ENCODE data around the gene PSMC5.

GRCh38 chr17:63831505-63831904, 4.3 kb downstream of the PSMC5 start:
- no peak for TF ChIP-seq CTCF (IDR thresholded peaks at IDR 0.05; ENCODE audit: extremely low read depth in 1 of 2, insufficient read depth in 1 of 2, low read depth in 1 of 2, low read length in 2 of 2)
- no peak for TF ChIP-seq POLR2A (IDR thresholded peaks at IDR 0.05; ENCODE audit: low read depth, low read length)
- TF ChIP-seq MAX (IDR thresholded peaks at IDR 0.05; ENCODE audit: insufficient read depth, insufficient read length), result no peak
- no peak for TF ChIP-seq EZH2 (IDR thresholded peaks at IDR 0.05; ENCODE audit: borderline replicate concordance, low read depth, low read length, severe bottlenecking)
- TF ChIP-seq JUN (IDR thresholded peaks at IDR 0.05; ENCODE audit: borderline replicate concordance, insufficient read depth, insufficient read length, low read depth), result no peak
- TF ChIP-seq FOS (IDR thresholded peaks at IDR 0.05; ENCODE audit: borderline replicate concordance, insufficient read depth, low read length), result no peak
- no peak for TF ChIP-seq MYC (IDR thresholded peaks at IDR 0.05; ENCODE audit: low read depth, low read length)
- no peak for TF ChIP-seq POLR2AphosphoS5 (IDR thresholded peaks at IDR 0.05; ENCODE audit: insufficient read depth, low read depth, low read length)
